ENCODE results near the gene ATAD3C. TPM values are rescaled to one million over a fixed set of nuclear protein-coding genes. Genes with fewer than 3 reads are reported as not detected.
A peak's percentile ranks its signal among the peaks of the same experiment; 100 is the strongest.

The ATAD3C gene
- total and polyA plus RNA-seq, 2 of the 8 experiments (the other 6 are each of a cell fraction or from before 2014, with no cell fraction given), result 2.0 to 2.7 TPM

DNA sequence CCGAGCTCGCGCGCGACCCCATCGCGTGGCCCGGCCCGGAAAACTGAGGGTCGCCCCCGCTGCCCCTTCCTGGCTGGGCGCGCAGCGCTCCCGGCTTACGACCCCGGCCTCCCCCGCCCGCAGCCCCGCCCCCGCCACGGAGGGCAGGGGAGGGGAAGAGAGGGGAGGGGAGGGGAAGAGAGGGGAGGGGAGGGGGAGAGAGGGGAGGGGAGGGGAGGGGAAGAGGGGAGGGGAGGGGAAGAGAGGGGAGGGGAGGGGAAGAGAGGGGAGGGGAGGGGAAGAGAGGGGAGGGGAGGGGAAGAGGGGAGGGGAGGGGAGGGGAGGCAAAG is 21.7 kb upstream of the ATAD3C start:
- Histone ChIP-seq H3K4me3 (ENCODE audit: extremely low read depth in 1 of 4, insufficient read depth in 2 of 4, low read depth in 3 of 4, low read length in 4 of 4) (peak overlapping the region in 3 of 4 experiments; percentile 17 to 62 (median 50); a peak in 4 of 8 replicates), H3K23ac (ENCODE audit: insufficient read length) (no peak overlapping the region), H4K91ac (replicated peaks; ENCODE audit: insufficient read length, low read length) (no peak overlapping the region), H2BK20ac (ENCODE audit: low read length) (no peak overlapping the region), H3K4me2 (ENCODE audit: insufficient read depth in 1 of 2, low read depth in 2 of 2, low read length in 2 of 2) (peak overlapping the region; percentile 46 to 49; a peak in 3 of 4 replicates), H3K27me3 (replicated peaks in 1 of 4; ENCODE audit: control insufficient read depth in 3 of 4, extremely low read depth in 1 of 4, insufficient read depth in 3 of 4, low read length in 3 of 4) (no peaks in the 10 kb centered on the region), H3K56ac (replicated peaks; ENCODE audit: insufficient read length, low read depth, low read length) (no peak overlapping the region), H3K79me2 (ENCODE audit: control insufficient read depth in 1 of 2, insufficient read depth in 2 of 2, low read length in 2 of 2) (no peaks in the 10 kb centered on the region), H3K23me2 (ENCODE audit: low read depth, low read length) (peaks cover 6% of the 10 kb centered on the region; the same call in 1 of the 2 replicates), H3K14ac (ENCODE audit: insufficient read length) (no peak overlapping the region), H3K79me1 (ENCODE audit: low read depth, low read length) (no peaks in the 10 kb centered on the region), H3K4me1 (replicated peaks in 1 of 4; ENCODE audit: control insufficient read depth in 3 of 4, insufficient read depth in 4 of 4, low read length in 3 of 4) (peaks cover 0 to 41% (median 25%) of the 10 kb centered on the region in 4 experiments; a peak in 6 of 7 replicates), H3K9ac (replicated peaks in 1 of 4; ENCODE audit: extremely low read depth in 1 of 4, low read depth in 3 of 4, low read length in 3 of 4) (no peak overlapping the region), H4K20me1 (replicated peaks in 1 of 2; ENCODE audit: control insufficient read depth in 1 of 2, insufficient read depth in 2 of 2, low read length in 2 of 2) (no peaks in the 10 kb centered on the region), H3K9me3 (ENCODE audit: insufficient read depth in 2 of 2, low read depth in 1 of 2, low read length in 1 of 2) (peaks cover 0 to 3% of the 10 kb centered on the region in 2 experiments; a peak in 1 of 4 replicates), H2BK5ac (ENCODE audit: low read depth, low read length) (no peak overlapping the region), H3K36me3 (ENCODE audit: control insufficient read depth in 2 of 4, insufficient read depth in 4 of 4, low read length in 3 of 4) (no peaks in the 10 kb centered on the region; a peak in 1 of 8 replicates), H3K27ac (ENCODE audit: low read depth, low read length) (no peak overlapping the region), H2AK5ac (ENCODE audit: low read depth, low read length) (no peak overlapping the region), H4K8ac (ENCODE audit: extremely low read depth, insufficient read depth, low read length) (no peak overlapping the region), H3K18ac (ENCODE audit: extremely low read depth, low read length) (no peak overlapping the region; the same call in 1 of the 2 replicates), H4K5ac (ENCODE audit: insufficient read length, low read depth, low read length) (no peak overlapping the region), H2BK12ac (ENCODE audit: low read depth, low read length) (no peak overlapping the region), H3K4ac (replicated peaks; ENCODE audit: insufficient read length, low read depth, low read length) (no peak overlapping the region), H2BK15ac (ENCODE audit: low read length) (no peak overlapping the region), H2BK120ac (replicated peaks; ENCODE audit: low read depth, low read length) (no peak overlapping the region), H2AFZ (ENCODE audit: low read length) (no peak overlapping the region)
- DNase-seq (ENCODE audit: low read depth in 1 of 2, low spot score in 2 of 2) (no peak), FAIRE-seq (no peak)
- CTCF ChIA-PET (ENCODE audit: partially characterized antibody), result interaction anchor here (1.3 kb wide), 1 partner anchor 77 kb away, joined by 3 read pairs; no protein-coding TSS in a partner anchor
- POLR2A ChIA-PET (ENCODE audit: partially characterized antibody), result interaction anchor here (0.9 to 22.9 kb wide), 8 partner anchors 8 to 149 kb away, joined by 3 to 515 read pairs (median 4); partner anchors contain the start of genes CCNL2 and MRPL20
- no peak for TF ChIP-seq RAD21 (IDR thresholded peaks at IDR 0.05 in 1 of 2, conservative IDR thresholded peaks at IDR 0.05 in 1 of 2; ENCODE audit: low read depth in 2 of 2, low read length in 2 of 2)
- TF ChIP-seq HDAC2 (IDR thresholded peaks at IDR 0.05; ENCODE audit: borderline replicate concordance in 1 of 2, low read depth in 2 of 2, low read length in 2 of 2), result no peak
- TF ChIP-seq PHF8 (conservative IDR thresholded peaks at IDR 0.05; ENCODE audit: low read depth, low read length), result 0 out of 2 replicates have a peak, but pooled peaks have one; percentile 34
- TF ChIP-seq SIX5 (IDR thresholded peaks at IDR 0.05; ENCODE audit: low read depth, low read length), result no peak
- TF ChIP-seq TBP (IDR thresholded peaks at IDR 0.05; ENCODE audit: low read depth, low read length), result no peak
- WGBS, 2 experiments (ENCODE audit: extremely low coverage in 1 of 2, insufficient coverage in 1 of 2, insufficient read length in 1 of 2, insufficient replicate concordance in 2 of 2, low coverage in 1 of 2, low lambda C conversion rate in 2 of 2, missing lambda C conversion rate in 1 of 2), result 0% methylated on average over 3 of the region's 22 CpGs; no CpG with 5 or more reads in 1 of the 2 experiments

All from H1 (cell line).